Activated CD8-positive, alpha-beta T cell treated with anti-CD3 and anti-CD28 coated beads for 36 hours (primary cell): ENCODE data around the gene KLC3. TPM values are rescaled to one million over a fixed set of nuclear protein-coding genes. Genes with fewer than 3 reads are reported as not detected.

Experiments used
- ATAC-seq: fragments of 200-7000 bp; cut with Tn5 transposase; one replicate; pipeline ENCODE4 v1.10.0; 2021; ENCODE audit warnings: mild to moderate bottlenecking, moderate library complexity
- CTCF ChIA-PET: fragments of 350-600 bp; sonication (Branson Sonifier 250); formaldehyde crosslinking; loops from one replicate; lab custom pipeline; 2021; ENCODE audit warnings: antibody characterized with exemption; lab: Charles Lee
- POLR2A ChIA-PET: fragments of 350-600 bp; sonication (Branson Sonifier 250); formaldehyde crosslinking; loops from one replicate; lab custom pipeline; 2021; ENCODE audit warnings: antibody characterized with exemption; lab: Charles Lee
- DNase-seq: peaks from one replicate; pipeline ENCODE4 v3.0.0-alpha.2; 2020
- H3K27ac Mint-ChIP-seq: one replicate; pipeline ENCODE4 v1.8.0; 2021; ENCODE audit warnings: mild to moderate bottlenecking, mixed read lengths
- H3K27me3 Mint-ChIP-seq: one replicate; pipeline ENCODE4 v1.8.0; 2021; ENCODE audit warnings: mixed read lengths
- H3K36me3 Mint-ChIP-seq: one replicate; pipeline ENCODE4 v1.8.0; 2021; ENCODE audit warnings: low read depth, mixed read lengths
- H3K4me1 Mint-ChIP-seq: one replicate; pipeline ENCODE4 v1.8.0; 2021; ENCODE audit warnings: low read depth, mixed read lengths
- H3K4me3 Mint-ChIP-seq: one replicate; pipeline ENCODE4 v1.8.0; 2021; ENCODE audit warnings: mild to moderate bottlenecking, moderate library complexity, mixed read lengths
- H3K9me3 Mint-ChIP-seq: one replicate; pipeline ENCODE4 v1.8.0; 2021; ENCODE audit warnings: mixed read lengths
- CTCF ChIP-seq: fragments of 200-600 bp; IDR thresholded peaks from one replicate; pipeline ENCODE4 v1.8.0; 2022; ENCODE audit warnings: antibody characterized with exemption, mild to moderate bottlenecking
- intact Hi-C: fragments of 100-400 bp; cut with micrococcal nuclease; formaldehyde crosslinking; loops from one replicate; pipeline ENCODE4 v1.10.0; 2022
- total RNA-seq, 2 experiments: library from RNA; stranded (reverse); gene quantifications; one replicate each; pipeline ENCODE4 v1.2.3, GENCODE V29; 2021

KLC3 gene
- total RNA-seq, 2 experiments from 2014 or later = not detected

GRCh38 chr19:45354241-45354842, 13.8 kb downstream of the KLC3 start:
- no peak for ATAC-seq
- CTCF ChIA-PET = interaction anchor here (2.3 kb wide), 1 partner anchor 48 kb away, joined by 5 read pairs; no protein-coding TSS in a partner anchor
- POLR2A ChIA-PET = interaction anchor here (0.6 kb wide), 1 partner anchor 121 kb away, joined by 3 read pairs; no protein-coding TSS in a partner anchor
- intact Hi-C loops = no loop called here
- Mint-ChIP-seq H3K4me1 (no peaks in the 10 kb centered on the region), H3K36me3 (peaks cover 19% of the 10 kb centered on the region), H3K27me3 (no peaks in the 10 kb centered on the region), H3K4me3 (no peak overlapping the region), H3K27ac (no peak overlapping the region), H3K9me3 (no peaks in the 10 kb centered on the region)
- TF ChIP-seq CTCF = no peak
- no peak for DNase-seq

- Mint-ChIP-seq H3K4me1 (no peaks in the 10 kb centered on the region), H3K27me3 (no peaks in the 10 kb centered on the region), H3K27ac (no peak overlapping the region), H3K36me3 (peaks cover 19% of the 10 kb centered on the region), H3K9me3 (no peaks in the 10 kb centered on the region), H3K4me3 (no peak overlapping the region)
- no peak for DNase-seq
- TF ChIP-seq CTCF = no peak
- intact Hi-C loops = no loop called here
- ATAC-seq = no peak
- ChIA-PET CTCF (no interaction called here), POLR2A (interaction anchor here (0.5 kb wide), 1 partner anchor 42 kb away, joined by 4 read pairs; no protein-coding TSS in a partner anchor)
Measured at GRCh38 chr19:45355402-45355801, 14.9 kb downstream of the KLC3 start.

GRCh38 chr19:45355910-45356309, 15.4 kb downstream of the KLC3 start:
- DNase-seq (no peak), ATAC-seq (no peak)
- Mint-ChIP-seq H3K4me1 (no peaks in the 10 kb centered on the region), H3K9me3 (no peaks in the 10 kb centered on the region), H3K36me3 (peaks cover 19% of the 10 kb centered on the region), H3K27me3 (no peaks in the 10 kb centered on the region), H3K4me3 (no peak overlapping the region), H3K27ac (no peak overlapping the region)
- no peak for TF ChIP-seq CTCF
- CTCF ChIA-PET = no interaction called here
- POLR2A ChIA-PET = no interaction called here
- intact Hi-C loops = no loop called here

- DNase-seq (no peak), ATAC-seq (no peak)
- POLR2A ChIA-PET = no interaction called here
- Mint-ChIP-seq H3K27ac (no peak overlapping the region), H3K36me3 (peaks cover 22% of the 10 kb centered on the region), H3K27me3 (no peaks in the 10 kb centered on the region), H3K9me3 (no peaks in the 10 kb centered on the region), H3K4me1 (no peaks in the 10 kb centered on the region), H3K4me3 (no peak overlapping the region)
- CTCF ChIA-PET = interaction anchor here (1.2 kb wide), 1 partner anchor 18 kb away, joined by 6 read pairs; no protein-coding TSS in a partner anchor
- intact Hi-C loops = no loop called here
- no peak for TF ChIP-seq CTCF
Measured at GRCh38 chr19:45356760-45357444, 16.4 kb downstream of the KLC3 start.

- intact Hi-C loops = no loop called here
Measured at GRCh38 chr19:45357445-45357783, 16.9 kb downstream of the KLC3 start.

More at GRCh38 chr19:45357445-45357783, 16.9 kb downstream of the KLC3 start:
- H3K9me3 Mint-ChIP-seq = no peaks in the 10 kb centered on the region
- H3K27ac Mint-ChIP-seq = no peak overlapping the region
- H3K27me3 Mint-ChIP-seq = no peaks in the 10 kb centered on the region
- H3K4me3 Mint-ChIP-seq = no peak overlapping the region
- POLR2A ChIA-PET = no interaction called here
- ATAC-seq = no peak
- H3K4me1 Mint-ChIP-seq = no peaks in the 10 kb centered on the region
- H3K36me3 Mint-ChIP-seq = peaks cover 22% of the 10 kb centered on the region
- no peak for TF ChIP-seq CTCF
- CTCF ChIA-PET = interaction anchor here (1.2 kb wide), 2 partner anchors 18 to 298 kb away, joined by 3 to 6 read pairs; no protein-coding TSS in a partner anchor
- no peak for DNase-seq
